Keratinocyte (primary cell): ENCODE measurements around the gene TXLNB.

Experiments used
- CTCF ChIP-seq, 3 experiments: IDR thresholded peaks in 1 of 3; conservative IDR thresholded peaks in 1 of 3; optimal IDR thresholded peaks in 1 of 3; 2 replicates in 2 of 3; 3 replicates in 1 of 3; pipeline versions ENCODE3 to v1.5.1; 2011; ENCODE audit warnings: low read length in 3 of 3, mild to moderate bottlenecking in 3 of 3, moderate library complexity in 2 of 3, control low read depth in 1 of 3, inconsistent platforms in 1 of 3; ENCODE audit not compliant: insufficient read depth in 2 of 3; ENCODE audit errors: extremely low read depth in 1 of 3
- EZH2 ChIP-seq: IDR thresholded peaks from one replicate; pipeline ENCODE4 v1.6.1; 2012; ENCODE audit warnings: inconsistent platforms, mild to moderate bottlenecking, low read length, moderate library complexity

- no peak for TF ChIP-seq CTCF (optimal IDR thresholded peaks at IDR 0.05 in 1 of 3, IDR thresholded peaks at IDR 0.05 in 1 of 3, conservative IDR thresholded peaks at IDR 0.05 in 1 of 3; ENCODE audit: extremely low read depth in 1 of 3, insufficient read depth in 2 of 3, low read length in 3 of 3)
- TF ChIP-seq EZH2: no peak
Observed at GRCh38 chr6:139270249-139270648, 21.5 kb downstream of the TXLNB start.
